HG03342 (cell line): ENCODE data around the gene ZNF346.
"Not testable (repeated sequence)": the region's sequence is repeated elsewhere in the genome, so short reads cannot be mapped to it uniquely, and the experiment has no call there.

Experiments used
- ATAC-seq: cut with Tn5 transposase; IDR thresholded peaks from one replicate; pipeline ENCODE4 v1.9.1; 2021; ENCODE audit warnings: mild to moderate bottlenecking, moderate library complexity; ENCODE audit not compliant: unreplicated experiment

The ZNF346 gene, protein sequence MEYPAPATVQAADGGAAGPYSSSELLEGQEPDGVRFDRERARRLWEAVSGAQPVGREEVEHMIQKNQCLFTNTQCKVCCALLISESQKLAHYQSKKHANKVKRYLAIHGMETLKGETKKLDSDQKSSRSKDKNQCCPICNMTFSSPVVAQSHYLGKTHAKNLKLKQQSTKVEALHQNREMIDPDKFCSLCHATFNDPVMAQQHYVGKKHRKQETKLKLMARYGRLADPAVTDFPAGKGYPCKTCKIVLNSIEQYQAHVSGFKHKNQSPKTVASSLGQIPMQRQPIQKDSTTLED

GRCh38 chr5:177022386-177023302 is at the start of gene ZNF346:
ZNF346 (plus strand) TSS chr5:177022696; CDS start chr5:177022739, 43 bp downstream.
- ATAC-seq: peak; percentile 90

- no peak for ATAC-seq
Observed at GRCh38 chr5:176979669-176980068, 42.8 kb upstream of the ZNF346 start.

- no peak for ATAC-seq
Observed at GRCh38 chr5:176980818-176981217, 41.7 kb upstream of the ZNF346 start.

- not testable (repeated sequence) for ATAC-seq
Observed at GRCh38 chr5:176983112-176983511, 39.4 kb upstream of the ZNF346 start.

GRCh38 chr5:176983593-176983992 is 38.9 kb upstream of the ZNF346 start:
- not testable (repeated sequence) for ATAC-seq

DNA sequence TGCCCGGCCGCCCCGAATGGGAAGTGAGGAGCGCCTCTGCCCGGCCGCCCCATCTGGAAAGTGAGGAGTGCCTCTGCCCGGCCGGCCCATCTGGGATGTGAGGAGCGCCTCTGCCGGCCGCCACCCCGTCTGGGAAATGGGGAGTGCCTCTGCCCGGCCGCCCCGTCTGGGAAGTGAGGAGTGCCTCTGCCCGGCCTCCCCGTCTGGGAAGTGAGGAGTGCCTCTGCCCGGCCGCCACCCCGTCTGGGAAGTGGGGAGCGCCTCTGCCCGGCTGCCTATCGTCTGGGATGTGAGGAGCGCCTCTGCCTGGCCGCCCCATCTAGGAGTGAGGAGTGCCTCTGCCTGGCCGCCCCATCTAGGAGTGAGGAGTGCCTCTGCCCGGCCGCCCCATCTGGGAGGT is 38.3 kb upstream of the ZNF346 start:
- not testable (repeated sequence) for ATAC-seq

GRCh38 chr5:176985516-176985915 is 37.0 kb upstream of the ZNF346 start:
- no peak for ATAC-seq

DNA sequence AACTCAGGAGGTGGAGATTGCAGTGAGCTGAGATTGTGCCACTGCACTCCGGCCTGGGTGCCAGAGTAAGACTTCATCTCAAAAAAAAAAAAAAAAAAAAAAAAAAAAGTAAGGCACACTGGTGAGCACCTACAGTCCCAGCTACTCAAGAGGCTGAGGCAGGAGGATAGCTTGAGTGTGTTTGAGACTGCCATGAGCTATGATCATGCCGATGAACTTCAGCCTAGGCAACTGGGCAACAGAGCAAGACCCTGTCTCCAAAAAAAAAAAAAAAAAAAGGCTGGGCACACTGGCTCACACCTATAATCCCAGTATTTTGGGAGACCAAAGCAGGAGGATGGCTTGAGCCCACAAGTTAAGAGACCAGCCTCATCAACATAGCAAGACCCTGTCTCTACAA is 36.2 kb upstream of the ZNF346 start:
- ATAC-seq: no peak

DNA sequence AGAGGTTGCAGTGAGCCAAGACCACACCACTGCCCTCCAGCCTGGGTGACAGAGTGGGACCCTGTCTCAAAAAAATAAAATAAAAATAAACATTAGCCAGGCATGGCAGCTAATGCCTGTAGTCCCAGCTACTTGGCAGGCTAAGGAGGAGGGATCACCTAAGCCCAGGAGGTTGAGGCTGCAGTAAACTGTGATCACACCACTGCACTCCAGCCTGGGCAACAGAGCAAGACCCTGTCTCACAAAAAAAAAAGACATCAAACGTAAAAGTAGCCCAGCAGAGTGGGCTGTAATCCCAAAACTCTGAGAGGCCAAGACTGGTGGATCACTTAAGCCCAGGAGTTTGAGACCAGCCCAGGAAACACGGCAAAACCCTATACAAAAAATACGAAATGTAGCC is 34.9 kb upstream of the ZNF346 start:
- ATAC-seq: no peak

DNA sequence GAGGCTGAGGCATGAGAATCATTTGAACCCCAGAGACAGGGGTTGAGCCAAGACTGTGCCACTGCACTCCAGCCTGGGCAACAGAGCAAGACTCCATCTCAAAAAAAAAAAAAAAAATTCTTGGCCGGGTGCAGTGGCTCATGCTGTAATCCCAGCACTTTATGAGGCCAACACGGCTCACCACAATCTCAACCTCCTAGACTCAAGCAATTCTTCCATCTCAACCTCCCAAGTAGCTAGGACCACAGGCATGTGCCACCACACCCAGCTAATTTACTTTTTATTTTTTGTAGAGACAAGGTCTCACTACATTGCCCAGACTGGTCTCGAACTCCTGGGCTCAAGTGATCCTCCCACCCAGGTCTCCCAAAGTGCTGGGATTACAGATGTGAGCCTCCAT is 29.4 kb upstream of the ZNF346 start:
- ATAC-seq: not testable (repeated sequence)

- no peak for ATAC-seq
Observed at GRCh38 chr5:176994460-176995121, 27.9 kb upstream of the ZNF346 start.

DNA sequence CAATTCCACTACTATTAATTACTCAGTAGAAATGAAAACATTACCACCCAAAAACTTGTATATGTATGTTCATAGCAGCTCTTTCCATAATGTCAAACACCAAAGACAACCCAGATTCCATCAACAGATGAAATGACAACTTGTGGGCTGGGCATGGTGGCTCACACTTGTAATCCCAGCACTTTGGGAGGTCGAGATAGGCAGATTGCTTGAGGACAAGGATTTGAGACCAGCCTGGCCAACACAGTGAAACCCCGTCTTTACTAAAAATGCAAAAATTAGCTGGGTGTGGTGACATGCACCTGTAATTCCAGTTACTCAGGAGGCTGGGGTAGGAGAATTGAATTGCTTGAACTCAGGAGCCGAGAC is 27.4 kb upstream of the ZNF346 start:
- no peak for ATAC-seq

- ATAC-seq: peak; percentile 50
Observed at GRCh38 chr5:176995896-176996767, 26.4 kb upstream of the ZNF346 start.

DNA sequence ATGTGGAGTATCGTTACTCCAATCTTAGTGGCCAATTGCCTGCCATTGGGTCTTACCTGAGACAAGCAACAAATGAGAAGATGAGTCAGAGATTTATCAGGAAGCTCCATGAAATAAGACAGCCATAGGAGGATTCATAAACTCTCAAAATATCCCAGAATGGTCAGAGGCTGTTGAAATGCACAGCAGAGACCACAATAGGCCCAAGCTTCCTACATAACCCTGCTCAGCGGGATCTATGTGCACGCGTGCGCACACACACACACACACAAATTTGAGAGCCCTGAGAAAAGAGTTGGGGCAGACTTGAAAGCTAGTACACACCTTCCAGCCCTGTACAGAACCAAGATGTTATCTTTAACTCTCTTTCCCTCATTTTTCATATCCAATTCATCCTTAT is 25.7 kb upstream of the ZNF346 start:
- no peak for ATAC-seq

DNA sequence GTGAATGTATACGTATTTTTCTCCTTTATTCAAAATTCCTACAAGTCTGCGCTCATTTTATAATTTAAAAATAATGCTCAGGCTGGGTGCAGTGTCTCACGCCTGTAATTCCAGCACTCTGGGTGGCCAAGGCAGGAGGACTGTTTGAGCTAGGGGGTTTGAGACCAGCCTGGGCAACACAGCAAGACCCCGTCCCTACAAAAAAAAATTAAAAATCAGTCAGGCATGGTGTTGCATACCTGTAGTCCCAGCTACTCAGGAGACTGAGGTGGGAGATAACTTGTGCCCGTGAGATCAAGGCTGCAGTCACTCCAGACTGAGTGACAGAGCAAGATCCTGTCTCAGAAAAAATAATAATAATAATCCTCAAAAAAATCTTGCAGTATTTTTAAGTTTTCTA is 23.7 kb upstream of the ZNF346 start:
- no peak for ATAC-seq

GRCh38 chr5:176999526-176999925 is 23.0 kb upstream of the ZNF346 start:
- ATAC-seq: not testable (repeated sequence)

GRCh38 chr5:177003649-177004048 is 18.8 kb upstream of the ZNF346 start:
- ATAC-seq: no peak

DNA sequence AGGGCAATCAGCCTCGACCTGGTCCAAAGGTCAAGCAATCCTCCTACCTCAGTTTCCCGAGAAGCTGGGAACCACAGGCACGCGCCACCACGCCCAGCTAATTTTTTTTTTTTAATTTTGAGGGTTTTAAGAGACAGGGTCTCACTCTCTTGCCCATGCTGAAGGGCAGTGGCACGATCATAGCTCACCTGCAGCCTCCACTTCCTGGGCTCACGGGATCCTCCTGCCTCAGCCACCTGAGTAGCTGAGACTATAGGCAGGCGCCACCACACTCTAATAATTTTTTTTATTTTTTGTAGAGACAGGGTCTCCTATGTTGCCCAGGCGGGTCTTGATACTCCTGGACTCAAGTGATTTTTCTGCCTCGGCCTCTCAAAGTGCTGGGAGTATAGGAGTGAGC is 17.5 kb upstream of the ZNF346 start:
- no peak for ATAC-seq

DNA sequence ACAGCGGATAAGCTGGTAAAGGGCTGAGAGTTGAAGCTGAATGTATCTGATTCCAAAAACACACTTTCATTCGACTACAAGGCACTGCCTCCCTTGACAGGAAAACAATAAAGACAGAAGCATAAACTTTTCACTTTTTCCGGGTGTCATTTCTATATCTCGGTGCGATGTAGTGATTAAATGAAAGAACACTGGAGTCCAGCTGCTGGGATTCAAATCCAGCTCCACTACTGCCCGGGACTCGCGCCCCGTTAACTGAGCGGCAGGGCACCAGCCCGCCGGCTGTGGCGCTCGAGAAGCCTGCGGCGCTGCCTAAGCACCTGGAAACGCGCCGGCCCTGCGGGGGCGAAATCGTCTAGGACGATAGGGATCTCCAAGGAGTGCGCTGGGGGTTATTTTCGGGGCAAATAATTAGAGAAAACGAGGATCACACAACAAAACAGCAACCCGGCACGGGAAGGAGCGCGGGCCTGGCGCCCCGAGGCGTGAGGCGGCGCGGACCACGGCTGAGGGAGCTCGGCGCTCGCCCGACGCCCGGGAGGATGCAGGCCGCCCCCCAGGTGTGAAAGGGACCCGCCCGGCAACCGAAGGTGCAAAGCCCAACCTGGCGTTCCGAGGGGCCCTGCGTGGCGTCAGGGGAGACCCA is 16.8 kb upstream of the ZNF346 start:
- peak; percentile 55 for ATAC-seq
